ENCODE results near the gene TMEM223.

TMEM223 gene

GRCh38 chr11:62806611-62807121, 14.9 kb upstream of the TMEM223 start:
- DNase-seq (ENCODE audit: low read depth): no peak
- no peak for TF ChIP-seq CTCF (IDR thresholded peaks at IDR 0.05; ENCODE audit: low read depth, low read length, missing control alignments)
- no peak overlapping the region; the same call in 1 of the 2 replicates for H3K4me3 ChIP-seq (ENCODE audit: low read depth, low read length)

- TF ChIP-seq CTCF (IDR thresholded peaks at IDR 0.05; ENCODE audit: low read depth, low read length, missing control alignments): no peak
Measured at GRCh38 chr11:62805961-62806441, 14.2 kb upstream of the TMEM223 start.

DNA sequence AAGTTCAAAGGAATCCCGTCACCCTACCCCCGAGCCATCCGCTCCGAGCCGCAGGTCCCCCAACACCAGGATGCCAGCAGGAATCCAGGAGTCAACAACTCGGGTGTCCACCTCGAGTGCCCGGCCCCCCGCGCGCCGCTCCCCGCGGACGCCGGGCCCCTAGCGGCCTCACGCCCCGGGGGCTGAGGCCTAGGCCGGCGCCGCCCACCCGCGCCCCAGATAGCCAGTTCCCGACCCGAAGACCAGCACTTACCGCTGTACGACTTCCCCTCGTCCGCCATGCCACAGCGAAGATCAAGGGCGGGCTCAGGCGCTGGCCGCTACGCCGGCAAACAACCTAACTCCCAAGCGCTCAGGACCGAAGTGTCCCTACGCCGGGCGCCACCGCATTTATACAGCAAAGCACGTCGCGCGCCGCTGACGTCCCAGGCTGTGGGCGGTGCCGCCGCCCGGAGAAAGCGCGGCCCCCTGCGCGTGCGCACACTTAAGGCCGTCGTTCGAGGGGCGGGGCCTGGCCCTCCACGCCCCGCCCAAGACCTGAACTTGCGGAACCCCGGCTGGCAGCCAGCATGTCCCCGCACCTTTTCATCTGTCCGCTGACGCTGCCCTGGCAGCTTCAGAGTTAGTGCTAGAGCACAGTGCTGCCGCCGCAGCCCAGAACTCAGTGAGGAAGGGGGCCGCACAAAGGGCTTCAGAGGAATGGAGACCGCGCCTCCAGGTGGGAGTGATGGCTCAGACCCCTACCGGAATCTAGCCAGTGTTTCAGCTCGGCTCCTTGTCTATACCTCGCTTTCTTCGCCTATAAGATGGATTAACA, 13.5 kb upstream of the TMEM223 start, which contains the start of gene NXF1:
Gene NXF1, minus strand, starts transcription at position 365 of the 817 bp plus-strand sequence. Its CDS starts 84 bp downstream, at position 281.
- H3K4me3 ChIP-seq (ENCODE audit: low read depth, low read length): peak within 1 kb of the TSS; percentile 61
- DNase-seq (ENCODE audit: low read depth): peak; percentile 84
- TF ChIP-seq CTCF (IDR thresholded peaks at IDR 0.05; ENCODE audit: low read depth, low read length, missing control alignments): peak; percentile 19

More at GRCh38 chr11:62805961-62806441, 14.2 kb upstream of the TMEM223 start:
- H3K4me3 ChIP-seq (ENCODE audit: low read depth, low read length): peak overlapping the region; percentile 61
- no peak for DNase-seq (ENCODE audit: low read depth)

GRCh38 chr11:62804310-62805075, 12.7 kb upstream of the TMEM223 start:
- H3K4me3 ChIP-seq (ENCODE audit: low read depth, low read length): peak overlapping the region; percentile 61
- no peak for DNase-seq (ENCODE audit: low read depth)
- no peak for TF ChIP-seq CTCF (IDR thresholded peaks at IDR 0.05; ENCODE audit: low read depth, low read length, missing control alignments)

DNA sequence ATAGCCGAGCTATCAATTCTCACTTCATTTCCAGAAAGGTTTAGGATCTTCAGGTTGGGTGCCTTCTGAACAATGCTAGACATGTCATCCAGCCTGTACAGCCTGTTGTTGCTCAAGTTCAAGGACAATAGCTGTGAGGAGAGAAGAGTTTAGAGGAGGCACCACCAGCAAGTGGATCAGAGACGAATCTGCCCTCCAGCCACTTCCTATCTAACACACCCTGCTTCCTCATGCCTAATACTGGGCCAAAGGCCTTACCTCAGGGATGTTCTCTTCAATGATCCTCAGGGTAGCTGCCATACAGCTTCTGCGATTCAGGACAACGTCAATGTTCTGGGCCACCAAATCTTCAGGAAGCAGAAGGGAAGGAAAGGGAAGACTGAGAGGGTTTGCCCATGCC, 9.3 kb upstream of the TMEM223 start:
- no peak for TF ChIP-seq CTCF (IDR thresholded peaks at IDR 0.05; ENCODE audit: low read depth, low read length, missing control alignments)
- no peak for DNase-seq (ENCODE audit: low read depth)
- H3K4me3 ChIP-seq (ENCODE audit: low read depth, low read length): no peak overlapping the region

- no peak overlapping the region for H3K4me3 ChIP-seq (ENCODE audit: low read depth, low read length)
- DNase-seq (ENCODE audit: low read depth): no peak
- no peak for TF ChIP-seq CTCF (IDR thresholded peaks at IDR 0.05; ENCODE audit: low read depth, low read length, missing control alignments)
Measured at GRCh38 chr11:62799486-62799885, 7.7 kb upstream of the TMEM223 start.
